H1 (cell line): ENCODE data around the gene MCC. TPM values are rescaled to one million over a fixed set of nuclear protein-coding genes. Genes with fewer than 3 reads are reported as not detected.

Experiments used
- CTCF ChIA-PET: fragments of 300-600 bp; sonication (Branson Sonifier 250); formaldehyde crosslinking; loops from one replicate; lab custom pipeline; 2021; ENCODE audit not compliant: partially characterized antibody; lab: Charles Lee
- POLR2A ChIA-PET: fragments of 300-600 bp; sonication (Branson Sonifier 250); formaldehyde crosslinking; loops from one replicate; lab custom pipeline; 2021; ENCODE audit warnings: inconsistent platforms; ENCODE audit not compliant: partially characterized antibody; lab: Charles Lee
- DNase-seq, 2 experiments: peaks; one replicate each; pipeline versions ENCODE4 v3.0.0 to v3.0.0-alpha.2; 2010 to 2022; ENCODE audit warnings: low spot score in 2 of 2, low read depth in 1 of 2, mixed read lengths in 1 of 2
- FAIRE-seq: peaks from 2 replicates; lab custom pipeline; 2011; peaks lifted over from hg19 to GRCh38; lab: Jason Lieb, UNC
- H2AFZ ChIP-seq: 2 replicates; pipeline ENCODE4 v1.8.1; 2012; ENCODE audit warnings: low read length, inconsistent platforms
- H2AK5ac ChIP-seq: 2 replicates; pipeline ENCODE4 v1.6.1; 2013; ENCODE audit warnings: low read depth, low read length
- H2BK120ac ChIP-seq: replicated peaks from 2 replicates; pipeline ENCODE3; 2013; ENCODE audit warnings: low read depth, low read length, inconsistent platforms
- H2BK12ac ChIP-seq: 2 replicates; pipeline ENCODE4 v1.6.1; 2013; ENCODE audit warnings: low read depth, low read length
- H2BK15ac ChIP-seq: 2 replicates; pipeline ENCODE4 v1.6.1; 2013; ENCODE audit warnings: low read length
- H2BK20ac ChIP-seq: 2 replicates; pipeline ENCODE4 v1.6.1; 2013; ENCODE audit warnings: low read length
- H2BK5ac ChIP-seq: 2 replicates; pipeline ENCODE4 v1.6.1; 2013; ENCODE audit warnings: low read depth, low read length
- H3K14ac ChIP-seq: 2 replicates; pipeline ENCODE4 v1.6.1; 2013; ENCODE audit warnings: inconsistent platforms; ENCODE audit not compliant: insufficient read length
- H3K18ac ChIP-seq: 2 replicates; pipeline ENCODE4 v1.6.1; 2013; ENCODE audit warnings: low read length; ENCODE audit errors: extremely low read depth
- H3K23ac ChIP-seq: 2 replicates; pipeline ENCODE4 v1.6.1; 2013; ENCODE audit warnings: inconsistent platforms; ENCODE audit not compliant: insufficient read length
- H3K23me2 ChIP-seq: 2 replicates; pipeline ENCODE4 v1.6.1; 2013; ENCODE audit warnings: low read depth, low read length
- H3K27ac ChIP-seq: 2 replicates; pipeline ENCODE4 v1.6.1; 2011; ENCODE audit warnings: low read depth, low read length, inconsistent platforms
- H3K27me3 ChIP-seq, 4 experiments: replicated peaks in 1 of 4; 1 replicate in 1 of 4; 2 replicates in 3 of 4; pipeline versions ENCODE4 v1.6.1 to v1.8.1; 2011 to 2013; ENCODE audit warnings: low read length in 3 of 4, mild to moderate bottlenecking in 3 of 4, inconsistent platforms in 2 of 4, mixed read lengths in 2 of 4, moderate library complexity in 1 of 4; ENCODE audit not compliant: control insufficient read depth in 3 of 4, insufficient read depth in 3 of 4; ENCODE audit errors: extremely low read depth in 1 of 4
- H3K36me3 ChIP-seq, 4 experiments: 2 replicates each; pipeline versions ENCODE4 v1.6.1 to v1.8.1; 2011 to 2013; ENCODE audit warnings: mild to moderate bottlenecking in 4 of 4, low read length in 3 of 4, moderate library complexity in 2 of 4, control low read depth in 1 of 4, inconsistent platforms in 1 of 4; ENCODE audit not compliant: insufficient read depth in 4 of 4, control insufficient read depth in 2 of 4
- H3K4ac ChIP-seq: replicated peaks from 2 replicates; pipeline ENCODE3; 2013; ENCODE audit warnings: low read length, low read depth, mixed read lengths, inconsistent platforms; ENCODE audit not compliant: insufficient read length
- H3K4me1 ChIP-seq, 4 experiments: replicated peaks in 1 of 4; 1 replicate in 1 of 4; 2 replicates in 3 of 4; pipeline versions ENCODE4 v1.6.1 to v1.8.1; 2011 to 2013; ENCODE audit warnings: low read length in 3 of 4, inconsistent platforms in 2 of 4, mixed read lengths in 1 of 4; ENCODE audit not compliant: insufficient read depth in 4 of 4, control insufficient read depth in 3 of 4
- H3K4me2 ChIP-seq, 2 experiments: 2 replicates each; pipeline versions ENCODE4 v1.6.1 to v1.8.1; 2011 to 2013; ENCODE audit warnings: low read depth in 2 of 2, low read length in 2 of 2, control low read depth in 1 of 2, inconsistent platforms in 1 of 2, mild to moderate bottlenecking in 1 of 2; ENCODE audit not compliant: insufficient read depth in 1 of 2
- H3K4me3 ChIP-seq, 4 experiments: fragments of 200-600, 300-600 bp in 1 of 4; sonication (generic), shearing (Covaris generic), sonication (Bioruptor Twin) in 1 of 4; 2 replicates each; pipeline versions ENCODE4 v1.5.1 to v1.8.1; 2011 to 2016; ENCODE audit warnings: low read length in 4 of 4, low read depth in 3 of 4, control low read depth in 2 of 4, inconsistent platforms in 2 of 4, mild to moderate bottlenecking in 2 of 4, mixed read lengths in 1 of 4, moderate library complexity in 1 of 4; ENCODE audit not compliant: insufficient read depth in 2 of 4; ENCODE audit errors: extremely low read depth in 1 of 4
- H3K56ac ChIP-seq: replicated peaks from 2 replicates; pipeline ENCODE3; 2013; ENCODE audit warnings: low read depth, mild to moderate bottlenecking, mixed read lengths, low read length, inconsistent platforms; ENCODE audit not compliant: insufficient read length
- H3K79me1 ChIP-seq: 2 replicates; pipeline ENCODE4 v1.6.1; 2013; ENCODE audit warnings: low read depth, low read length, control low read depth
- H3K79me2 ChIP-seq, 2 experiments: 2 replicates each; pipeline versions ENCODE4 v1.6.1 to v1.8.1; 2012 to 2013; ENCODE audit warnings: low read length in 2 of 2, mild to moderate bottlenecking in 2 of 2, inconsistent platforms in 1 of 2; ENCODE audit not compliant: insufficient read depth in 2 of 2, control insufficient read depth in 1 of 2
- H3K9ac ChIP-seq, 4 experiments: replicated peaks in 1 of 4; 1 replicate in 1 of 4; 2 replicates in 3 of 4; pipeline versions ENCODE4 v1.6.1 to v1.8.1; 2011 to 2013; ENCODE audit warnings: low read depth in 3 of 4, low read length in 3 of 4, control low read depth in 2 of 4, mild to moderate bottlenecking in 2 of 4, moderate library complexity in 2 of 4, inconsistent platforms in 1 of 4; ENCODE audit errors: extremely low read depth in 1 of 4
- H3K9me3 ChIP-seq, 2 experiments: 2 replicates each; pipeline versions ENCODE4 v1.6.1 to v1.8.1; 2012 to 2013; ENCODE audit warnings: mild to moderate bottlenecking in 2 of 2, moderate library complexity in 2 of 2, control low read depth in 1 of 2, inconsistent platforms in 1 of 2, low read depth in 1 of 2, low read length in 1 of 2, mixed read lengths in 1 of 2; ENCODE audit not compliant: insufficient read depth in 2 of 2
- H4K20me1 ChIP-seq, 2 experiments: replicated peaks in 1 of 2; 2 replicates each; pipeline versions ENCODE3 to v1.8.1; 2011 to 2013; ENCODE audit warnings: inconsistent platforms in 2 of 2, low read length in 2 of 2, mild to moderate bottlenecking in 1 of 2; ENCODE audit not compliant: insufficient read depth in 2 of 2, control insufficient read depth in 1 of 2
- H4K5ac ChIP-seq: 2 replicates; pipeline ENCODE4 v1.6.1; 2013; ENCODE audit warnings: low read length, low read depth, mixed read lengths, inconsistent platforms; ENCODE audit not compliant: insufficient read length
- H4K8ac ChIP-seq: 2 replicates; pipeline ENCODE4 v1.8.0; 2013; ENCODE audit warnings: mild to moderate bottlenecking, moderate library complexity, low read length, inconsistent platforms; ENCODE audit not compliant: insufficient read depth; ENCODE audit errors: extremely low read depth
- H4K91ac ChIP-seq: replicated peaks from 2 replicates; pipeline ENCODE3; 2013; ENCODE audit warnings: low read length, mixed read lengths, inconsistent platforms; ENCODE audit not compliant: insufficient read length
- HDAC6 ChIP-seq: IDR thresholded peaks from one replicate; pipeline ENCODE4 v1.7.1; 2012; ENCODE audit warnings: low read depth, mild to moderate bottlenecking, inconsistent platforms, low read length, moderate library complexity
- KDM4A ChIP-seq: IDR thresholded peaks from one replicate; pipeline ENCODE4 v1.7.1; 2012; ENCODE audit warnings: low read depth, mild to moderate bottlenecking, moderate library complexity, low read length, inconsistent platforms; ENCODE audit not compliant: severe bottlenecking
- RNF2 ChIP-seq: fragments of 200-900, 300-1000 bp; sonication (generic); IDR thresholded peaks from 2 replicates; pipeline ENCODE4 v1.7.1; 2016; ENCODE audit warnings: borderline replicate concordance, low read depth, mild to moderate bottlenecking, antibody characterized with exemption, low read length; ENCODE audit not compliant: poor library complexity, severe bottlenecking; ENCODE audit errors: missing control alignments
- SIN3A ChIP-seq, 2 experiments: IDR thresholded peaks in 1 of 2; conservative IDR thresholded peaks in 1 of 2; 2 replicates each; pipeline ENCODE4 v1.6.1; 2011 to 2012; ENCODE audit warnings: low read length in 2 of 2, improper control_type of control experiment in 1 of 2, low read depth in 1 of 2, mild to moderate bottlenecking in 1 of 2
- WGBS, 2 experiments: shearing (Covaris generic) in 1 of 2; methylation state at CpG; one replicate each; pipeline versions ENCODE4 v1.1.6 to v1.1.7; 2013 to 2015; ENCODE audit warnings: low lambda C conversion rate in 2 of 2, mixed read lengths in 2 of 2, inconsistent platforms in 1 of 2, low coverage in 1 of 2, missing lambda C conversion rate in 1 of 2; ENCODE audit not compliant: insufficient replicate concordance in 2 of 2, insufficient coverage in 1 of 2, insufficient read length in 1 of 2; ENCODE audit errors: extremely low coverage in 1 of 2, missing lambda C conversion rate in 1 of 2; 5-methylcytosine and 5-hydroxymethylcytosine counted together
- polyA plus RNA-seq, 7 experiments: library from polyadenylated mRNA; depleted of rRNA in 3 of 7; stranded (reverse) in 5 of 7; unstranded in 2 of 7; fragments of >200 nt in 5 of 7; fragments of 200-250 nt in 2 of 7; gene quantifications; 1 replicate in 5 of 7; 2 replicates in 1 of 7; 4 replicates in 1 of 7; pipeline versions ENCODE4 v1.2.1 to v1.2.3, GENCODE V29; 2011 to 2013; ENCODE audit warnings: missing spikeins in 2 of 7, mixed read lengths in 2 of 7
- total RNA-seq: library from RNA; stranded (reverse); fragmentation: NEBNext Ultra II Directional; extraction: Animal tissue kit (Norgen Biotek cat#: 25700); gene quantifications from 2 replicates; pipeline ENCODE4 v1.2.1, GENCODE V29; 2021

MCC gene
- total and polyA plus RNA-seq, 2 of the 8 experiments (the other 6 are each of a cell fraction or from before 2014, with no cell fraction given) = 2.6 to 18.3 TPM

DNA sequence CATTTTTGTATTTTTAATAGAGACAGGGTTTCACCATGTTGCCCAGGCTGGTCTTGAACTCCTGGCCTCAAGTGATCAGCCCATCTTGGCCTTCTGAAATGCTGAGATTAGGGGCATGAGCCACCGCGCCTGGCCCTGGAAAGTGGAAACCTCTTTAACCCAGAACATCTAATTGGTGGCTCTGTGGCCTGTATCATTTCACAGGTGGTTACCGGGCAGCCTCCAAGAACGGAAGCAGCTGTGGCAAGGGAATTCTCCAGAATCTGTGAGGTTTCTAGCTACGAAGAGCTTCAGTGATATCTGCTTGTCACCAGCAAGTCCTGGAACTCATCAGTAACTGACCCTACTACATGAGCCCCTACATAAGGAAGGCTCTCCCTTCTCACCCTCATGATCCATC, 316.7 kb downstream of the MCC start:
- Histone ChIP-seq H3K27me3 (no peaks in the 10 kb centered on the region), H3K4me2 (no peak overlapping the region), H3K23ac (no peak overlapping the region), H3K4me1 (0 out of 7 replicates have a peak, but pooled peaks cover 0 to 4% (median 0%) of the 10 kb centered on the region in 4 experiments), H4K8ac (no peak overlapping the region), H3K79me1 (0 out of 2 replicates have a peak, but pooled peaks cover 1% of the 10 kb centered on the region), H2BK120ac (no peak overlapping the region), H4K20me1 (no peaks in the 10 kb centered on the region), H2AFZ (no peak overlapping the region), H3K4me3 (no peak overlapping the region), H3K9ac (no peak overlapping the region), H3K79me2 (no peaks in the 10 kb centered on the region), H2BK20ac (no peak overlapping the region), H3K14ac (no peak overlapping the region), H3K18ac (no peak overlapping the region), H3K4ac (no peak overlapping the region), H3K36me3 (no peaks in the 10 kb centered on the region), H4K5ac (no peak overlapping the region), H3K27ac (no peak overlapping the region), H2BK5ac (no peak overlapping the region), H2BK15ac (no peak overlapping the region), H4K91ac (no peak overlapping the region), H3K9me3 (no peaks in the 10 kb centered on the region), H2BK12ac (no peak overlapping the region), H2AK5ac (no peak overlapping the region), H3K56ac (no peak overlapping the region), H3K23me2 (no peaks in the 10 kb centered on the region)
- no peak for TF ChIP-seq RNF2
- TF ChIP-seq HDAC6 = no peak
- TF ChIP-seq KDM4A = no peak
- TF ChIP-seq SIN3A (conservative IDR thresholded peaks at IDR 0.05 in 1 of 2, IDR thresholded peaks at IDR 0.05 in 1 of 2; ENCODE audit: low read depth in 1 of 2, low read length in 2 of 2) = no peak
- WGBS, 2 experiments = 93% methylated on average over 5 of the region's 5 CpGs; no CpG with 5 or more reads in 1 of the 2 experiments
- ChIA-PET CTCF (interaction anchor here (1.5 to 1.7 kb wide), 2 partner anchors 11 to 14 kb away, joined by 3 to 4 read pairs; no protein-coding TSS in a partner anchor), POLR2A (interaction anchor here (1.5 kb wide), 1 partner anchor 195 kb away, joined by 3 read pairs; the partner anchor contains the start of gene DCP2)
- DNase-seq (peak in 1 of 2 experiments; percentile 24), FAIRE-seq (no peak)
